GM12878 (cell line): ENCODE data around the gene RTCB. TPM values are rescaled to one million over a fixed set of nuclear protein-coding genes. Genes with fewer than 3 reads are reported as not detected.

Source experiments
- ATAC-seq: fragments of 200-7000 bp; cut with Tn5 transposase; 3 replicates; pipeline ENCODE4 v1.9.1; 2020; ENCODE audit warnings: mild to moderate bottlenecking, moderate library complexity
- BruUV-seq: library from RNA; stranded (reverse); fragments of 400-500 nt; replicated peaks from 2 replicates; lab custom pipeline; 2021; lab: Mats Ljungman, UMichigan
- CTCF ChIA-PET: fragments of 300-600 bp; sonication (Branson Sonifier 250); formaldehyde crosslinking; extraction: SDS; loops from one replicate; lab custom pipeline; 2021; ENCODE audit warnings: inconsistent platforms; lab: Yijun Ruan, JAX
- POLR2A ChIA-PET: fragments of 350-600 bp; formaldehyde crosslinking; extraction: SDS; loops from one replicate; lab custom pipeline; 2021; ENCODE audit warnings: inconsistent platforms; lab: Charles Lee
- RAD21 ChIA-PET: fragments of 300-600 bp; sonication (Branson Sonifier 250); formaldehyde crosslinking; loops from one replicate; lab custom pipeline; 2023; ENCODE audit warnings: antibody characterized with exemption; ENCODE audit not compliant: unreplicated experiment; lab: Charles Lee
- SMC1A ChIA-PET: fragments of 300-600 bp; sonication (Branson Sonifier 250); formaldehyde crosslinking; loops from one replicate; lab custom pipeline; 2023; ENCODE audit not compliant: unreplicated experiment, uncharacterized antibody; lab: Charles Lee
- DNase-seq: peaks from one replicate; pipeline ENCODE4 v3.0.0-alpha.2; 2011; ENCODE audit warnings: low read depth, low spot score
- FAIRE-seq: peaks from 3 replicates; lab custom pipeline; 2011; peaks lifted over from hg19 to GRCh38; lab: Jason Lieb, UNC
- H2AFZ ChIP-seq: 2 replicates; pipeline ENCODE4 v1.6.0; 2011; ENCODE audit warnings: low read depth, low read length, control low read depth; ENCODE audit not compliant: control insufficient read depth
- H3K27ac ChIP-seq: 2 replicates; pipeline ENCODE4 v1.5.1; 2011; ENCODE audit warnings: control low read depth; ENCODE audit not compliant: control insufficient read depth, insufficient read depth
- H3K27me3 ChIP-seq, 2 experiments: replicated peaks in 1 of 2; 2 replicates each; pipeline versions ENCODE4 v1.6.0 to v1.6.1; 2011; ENCODE audit warnings: low read length in 1 of 2; ENCODE audit not compliant: control insufficient read depth in 2 of 2, insufficient read depth in 2 of 2
- H3K36me3 ChIP-seq, 2 experiments: 2 replicates each; pipeline ENCODE4 v1.5.1; 2011; ENCODE audit warnings: low read length in 1 of 2; ENCODE audit not compliant: control insufficient read depth in 2 of 2, insufficient read depth in 2 of 2
- H3K4me1 ChIP-seq: 2 replicates; pipeline ENCODE4 v1.6.1; 2011; ENCODE audit warnings: mild to moderate bottlenecking, low read length, moderate library complexity, mixed read lengths; ENCODE audit not compliant: control insufficient read depth, insufficient read depth
- H3K4me2 ChIP-seq: 2 replicates; pipeline ENCODE4 v1.6.0; 2011; ENCODE audit warnings: control low read depth; ENCODE audit not compliant: control insufficient read depth, insufficient read depth
- H3K4me3 ChIP-seq: fragments of 200-600 bp; sonication (generic); 2 replicates; pipeline ENCODE4 v1.5.1; 2016
- H3K79me2 ChIP-seq: 2 replicates; pipeline ENCODE4 v1.6.0; 2011; ENCODE audit warnings: low read length; ENCODE audit not compliant: control insufficient read depth, insufficient read depth
- H3K9ac ChIP-seq: 2 replicates; pipeline ENCODE4 v1.8.0; 2011; ENCODE audit warnings: low read length, control low read depth, mixed read lengths; ENCODE audit not compliant: control insufficient read depth, insufficient read depth
- H3K9me3 ChIP-seq: replicated peaks from 3 replicates; pipeline ENCODE4 v1.5.1; 2011; ENCODE audit warnings: mild to moderate bottlenecking, low read length; ENCODE audit not compliant: control insufficient read depth, insufficient read depth
- H4K20me1 ChIP-seq: 2 replicates; pipeline ENCODE4 v1.6.0; 2011; ENCODE audit not compliant: control insufficient read depth, insufficient read depth
- KDM1A ChIP-seq: fragments of 200-600 bp; sonication (generic); IDR thresholded peaks from 2 replicates; pipeline ENCODE4 v1.6.1; 2016; ENCODE audit warnings: borderline replicate concordance
- KLF5 ChIP-seq: fragments of 450-650 bp; IDR thresholded peaks from 2 replicates; pipeline ENCODE4 v1.6.1; 2014; ENCODE audit warnings: mild to moderate bottlenecking; ENCODE audit not compliant: partially characterized antibody
- LARP7 ChIP-seq: fragments of 450-650 bp; IDR thresholded peaks from 2 replicates; pipeline ENCODE4 v1.6.1; 2017; ENCODE audit warnings: mild to moderate bottlenecking
- MEF2A ChIP-seq: IDR thresholded peaks from 2 replicates; pipeline ENCODE4 v1.6.1; 2011; ENCODE audit warnings: low read depth, mild to moderate bottlenecking, low read length, moderate library complexity; ENCODE audit not compliant: insufficient read depth
- NFXL1 ChIP-seq: fragments of 450-650 bp; IDR thresholded peaks from 2 replicates; pipeline ENCODE4 v1.6.1; 2017; ENCODE audit warnings: antibody characterized with exemption, mild to moderate bottlenecking, borderline replicate concordance
- POLR2A ChIP-seq: IDR thresholded peaks from 2 replicates; pipeline ENCODE4 v1.6.1; 2011; ENCODE audit warnings: low read depth, mild to moderate bottlenecking, low read length
- RUNX3 ChIP-seq: IDR thresholded peaks from 2 replicates; pipeline ENCODE4 v1.6.1; 2012; ENCODE audit warnings: low read length, inconsistent platforms
- SREBF2 ChIP-seq: IDR thresholded peaks from 2 replicates; pipeline ENCODE4 v1.6.1; 2012; ENCODE audit warnings: mild to moderate bottlenecking, low read length
- WRNIP1 ChIP-seq: IDR thresholded peaks from 2 replicates; pipeline ENCODE4 v1.6.1; 2011; ENCODE audit warnings: low read depth, low read length, improper control_type of control experiment, borderline replicate concordance
- YY1 ChIP-seq: IDR thresholded peaks from 2 replicates; pipeline ENCODE4 v1.6.1; 2011; ENCODE audit warnings: low read depth, mild to moderate bottlenecking, low read length
- ZBTB40 ChIP-seq: fragments of 450-650 bp; IDR thresholded peaks from 2 replicates; pipeline ENCODE4 v1.6.1; 2016; ENCODE audit warnings: mild to moderate bottlenecking, moderate library complexity, borderline replicate concordance
- WGBS: methylation state at CpG from one replicate; pipeline ENCODE4 v1.1.6; 2016; ENCODE audit warnings: low lambda C conversion rate; ENCODE audit not compliant: insufficient replicate concordance, insufficient coverage; ENCODE audit errors: missing lambda C conversion rate; 5-methylcytosine and 5-hydroxymethylcytosine counted together
- in situ Hi-C: fragments of 300-500 bp; cut with MboI; formaldehyde crosslinking; loops from 9 replicates; pipeline ENCODE4 v1.14.3; 2018; ENCODE audit warnings: mixed read lengths
- intact Hi-C: fragments of 100-400 bp; cut with micrococcal nuclease; formaldehyde crosslinking; loops from one replicate; pipeline ENCODE4 v1.14.2; 2022; ENCODE audit not compliant: unreplicated experiment
- polyA plus RNA-seq, 11 experiments: library from polyadenylated mRNA; depleted of rRNA in 4 of 11; unstranded in 6 of 11; stranded (reverse) in 5 of 11; fragments of >200 nt; fragmentation: Nextera tagmentation in 4 of 11; fragmentation: Illumina TruSeq in 1 of 11; extraction: Ambion mirVana in 4 of 11; extraction: Trizol in 1 of 11; gene quantifications; 1 replicate in 1 of 11; 2 replicates in 10 of 11; pipeline versions ENCODE4 v1.2.1 to v1.2.3, GENCODE V29; 2011 to 2016; ENCODE audit warnings: inconsistent platforms in 2 of 11, missing spikeins in 2 of 11, low read depth in 1 of 11
- total RNA-seq, 4 experiments: library from RNA; depleted of rRNA in 3 of 4; stranded (reverse); fragments of >200 nt in 3 of 4; fragmentation: Illumina TruSeq in 1 of 4; extraction: Trizol in 1 of 4; gene quantifications; 2 replicates each; pipeline versions ENCODE4 v1.2.1 to v1.2.3, GENCODE V29; 2013 to 2021

RTCB gene
- total and polyA plus RNA-seq, 10 of the 15 experiments (the other 5 are each of a cell fraction or from before 2014, with no cell fraction given) = 88.4 to 203 (median 106) TPM

- no peaks in the 10 kb centered on the region for H3K27me3 ChIP-seq
- peaks cover 11 to 14% of the 10 kb centered on the region in 2 experiments for H3K36me3 ChIP-seq
- H3K79me2 ChIP-seq = no peaks in the 10 kb centered on the region
- FAIRE-seq (no peak), ATAC-seq (no peak), DNase-seq (no peak)
- ChIA-PET POLR2A (no interaction called here), RAD21 (no interaction called here), CTCF (no interaction called here), SMC1A (no interaction called here)
- H3K4me2 ChIP-seq = no peak overlapping the region
- intact Hi-C loops (no loop called here), in situ Hi-C loops (no loop called here)
- WGBS = 100% methylated on average over 1 of the region's 1 CpG
- no peaks in the 10 kb centered on the region for H4K20me1 ChIP-seq
- H3K4me3 ChIP-seq = no peak overlapping the region
- H3K9me3 ChIP-seq = no peaks in the 10 kb centered on the region
- no peak overlapping the region for H3K9ac ChIP-seq
- TF ChIP-seq KDM1A = no peak
- TF ChIP-seq NFXL1 = no peak
- no peak for TF ChIP-seq LARP7
- TF ChIP-seq RUNX3 = no peak
- H3K4me1 ChIP-seq = no peaks in the 10 kb centered on the region
- no peak overlapping the region for H3K27ac ChIP-seq
- no peak overlapping the region for H2AFZ ChIP-seq
- no TSS peak for BruUV-seq
Measured at GRCh38 chr22:32385681-32386080, 26.4 kb downstream of the RTCB start.

- no peak for FAIRE-seq
- no peak for TF ChIP-seq WRNIP1
- TF ChIP-seq MEF2A = no peak
- no peak for TF ChIP-seq YY1
- no peak for TF ChIP-seq KLF5
- TF ChIP-seq ZBTB40 = no peak
- no peak for TF ChIP-seq SREBF2
- no peak for TF ChIP-seq POLR2A
- no peak overlapping the region for H3K4me3 ChIP-seq
- H3K27me3 ChIP-seq = no peaks in the 10 kb centered on the region
- BruUV-seq = no TSS peak
- SMC1A ChIA-PET = no interaction called here
- WGBS = 58% methylated on average over 5 of the region's 5 CpGs
- CTCF ChIA-PET = no interaction called here
- RAD21 ChIA-PET = no interaction called here
- H3K4me2 ChIP-seq = no peak overlapping the region
- H3K9me3 ChIP-seq = no peaks in the 10 kb centered on the region
- H3K9ac ChIP-seq = no peak overlapping the region
- peaks cover 3 to 4% of the 10 kb centered on the region in 2 experiments; a peak in 3 of 4 replicates for H3K36me3 ChIP-seq
- H2AFZ ChIP-seq = no peak overlapping the region
- in situ Hi-C loops = no loop called here
- DNase-seq = no peak
- intact Hi-C loops = no loop called here
- H3K79me2 ChIP-seq = no peaks in the 10 kb centered on the region
- H3K4me1 ChIP-seq = no peaks in the 10 kb centered on the region
- no peaks in the 10 kb centered on the region for H4K20me1 ChIP-seq
- no peak overlapping the region for H3K27ac ChIP-seq
- ATAC-seq = no peak
- POLR2A ChIA-PET = no interaction called here
Measured at GRCh38 chr22:32380991-32381390, 31.1 kb downstream of the RTCB start.
